SK-N-SH treated with all-trans-retinoic acid at 6 μM for 48 hours (cell line): Measurements from ENCODE around the gene CADM1.

ENCODE experiments used
- ATAC-seq: fragments of 200-7000 bp; cut with Tn5 transposase; 3 replicates; pipeline ENCODE4 v1.9.1; 2020; ENCODE audit warnings: mild to moderate bottlenecking, moderate library complexity
- ARNTL ChIP-seq: fragments of 450-650 bp; formaldehyde crosslinking; IDR thresholded peaks from 2 replicates; pipeline ENCODE4 v1.5.0; 2020; ENCODE audit warnings: low read depth, mild to moderate bottlenecking, moderate library complexity, borderline replicate concordance
- CREB5 ChIP-seq: fragments of 250-450 bp; sonication (Bioruptor Pico); IDR thresholded peaks from 2 replicates; pipeline ENCODE4 v1.5.1; 2020; ENCODE audit warnings: low read depth, mild to moderate bottlenecking, moderate library complexity
- CSDC2 ChIP-seq: fragments of 250-450 bp; sonication (Bioruptor Pico); IDR thresholded peaks from 2 replicates; pipeline ENCODE4 v1.5.0; 2020; ENCODE audit warnings: mild to moderate bottlenecking, moderate library complexity
- CSRNP3 ChIP-seq: fragments of 250-450 bp; sonication (Bioruptor Pico); IDR thresholded peaks from 2 replicates; pipeline ENCODE4 v1.5.1; 2021; ENCODE audit warnings: mild to moderate bottlenecking, moderate library complexity
- ESRRG ChIP-seq: fragments of 250-450 bp; sonication (Bioruptor Pico); IDR thresholded peaks from 2 replicates; pipeline ENCODE4 v1.6.1; 2021; ENCODE audit warnings: mild to moderate bottlenecking
- GLIS3 ChIP-seq: fragments of 250-450 bp; sonication (Bioruptor Pico); IDR thresholded peaks from 2 replicates; pipeline ENCODE4 v1.5.0; 2020; ENCODE audit warnings: mild to moderate bottlenecking, moderate library complexity
- ISL1 ChIP-seq: fragments of 250-450 bp; sonication (Bioruptor Pico); IDR thresholded peaks from 2 replicates; pipeline ENCODE4 v2.1.2; 2022; ENCODE audit warnings: mild to moderate bottlenecking, moderate library complexity
- OSR1 ChIP-seq: fragments of 250-450 bp; sonication (Bioruptor Pico); IDR thresholded peaks from 2 replicates; pipeline ENCODE4 v1.8.0; 2022; ENCODE audit warnings: moderate library complexity, mild to moderate bottlenecking, inconsistent platforms
- PATZ1 ChIP-seq: fragments of 250-450 bp; sonication (Bioruptor Pico); IDR thresholded peaks from 2 replicates; pipeline ENCODE4 v1.8.0; 2020; ENCODE audit warnings: mild to moderate bottlenecking, moderate library complexity, borderline replicate concordance
- POU6F1 ChIP-seq: fragments of 250-450 bp; sonication (Bioruptor Pico); IDR thresholded peaks from 2 replicates; pipeline ENCODE4 v1.8.0; 2021; ENCODE audit warnings: low read depth, mild to moderate bottlenecking, moderate library complexity, borderline replicate concordance
- PPARA ChIP-seq: fragments of 250-450 bp; sonication (Bioruptor Pico); IDR thresholded peaks from 2 replicates; pipeline ENCODE4 v1.5.0; 2020; ENCODE audit warnings: mild to moderate bottlenecking, borderline replicate concordance
- SNAI2 ChIP-seq: fragments of 250-450 bp; sonication (Bioruptor Pico); IDR thresholded peaks from 2 replicates; pipeline ENCODE4 v1.5.0; 2020; ENCODE audit warnings: mild to moderate bottlenecking, moderate library complexity
- TCF4 ChIP-seq: fragments of 250-450 bp; sonication (Bioruptor Pico); IDR thresholded peaks from 2 replicates; pipeline ENCODE4 v1.8.0; 2021; ENCODE audit warnings: mild to moderate bottlenecking, moderate library complexity, borderline replicate concordance
- TOX ChIP-seq: fragments of 250-450 bp; sonication (Bioruptor Pico); IDR thresholded peaks from 2 replicates; pipeline ENCODE4 v1.8.0; 2021; ENCODE audit warnings: mild to moderate bottlenecking, moderate library complexity, borderline replicate concordance
- TSHZ2 ChIP-seq: fragments of 250-450 bp; sonication (Bioruptor Pico); IDR thresholded peaks from 2 replicates; pipeline ENCODE4 v1.5.0; 2020; ENCODE audit warnings: mild to moderate bottlenecking, moderate library complexity
- ZC3H10 ChIP-seq: fragments of 250-450 bp; sonication (Bioruptor Pico); IDR thresholded peaks from 2 replicates; pipeline ENCODE4 v1.5.1; 2021; ENCODE audit warnings: mild to moderate bottlenecking, moderate library complexity
- ZNF70 ChIP-seq: fragments of 450-650 bp; formaldehyde crosslinking; IDR thresholded peaks from 2 replicates; pipeline ENCODE4 v1.5.0; 2020; ENCODE audit warnings: mild to moderate bottlenecking, moderate library complexity
- ZNF8 ChIP-seq: fragments of 450-650 bp; formaldehyde crosslinking; IDR thresholded peaks from 2 replicates; pipeline ENCODE4 v1.5.0; 2020; ENCODE audit warnings: mild to moderate bottlenecking, moderate library complexity

CADM1 gene

GRCh38 chr11:115220911-115221310 lies 283.3 kb downstream of the CADM1 start:
- ATAC-seq: no peak
- no peak for TF ChIP-seq CREB5 (CRISPR knock-in tag)
- no peak for TF ChIP-seq PPARA (CRISPR knock-in tag)
- TF ChIP-seq CSRNP3 (CRISPR knock-in tag): no peak
- TF ChIP-seq CSDC2 (CRISPR knock-in tag): no peak
- TF ChIP-seq SNAI2 (CRISPR knock-in tag): no peak
- TF ChIP-seq ZNF8: no peak
- TF ChIP-seq ESRRG: no peak
- TF ChIP-seq TOX (CRISPR knock-in tag): no peak
- no peak for TF ChIP-seq ISL1
- no peak for TF ChIP-seq POU6F1 (CRISPR knock-in tag)
- TF ChIP-seq ZNF70 (CRISPR knock-in tag): no peak
- TF ChIP-seq TCF4: no peak

- TF ChIP-seq ZNF70 (CRISPR knock-in tag) (no peak), TSHZ2 (CRISPR knock-in tag) (no peak), ESRRG (no peak), POU6F1 (CRISPR knock-in tag) (no peak), CSRNP3 (CRISPR knock-in tag) (no peak), ZNF8 (no peak), PATZ1 (CRISPR knock-in tag) (no peak), ARNTL (CRISPR knock-in tag) (no peak), PPARA (CRISPR knock-in tag) (no peak), ZC3H10 (no peak), OSR1 (CRISPR knock-in tag) (no peak), GLIS3 (CRISPR knock-in tag) (no peak), TCF4 (no peak)
- ATAC-seq: no peak
Measured at GRCh38 chr11:115220423-115220822, 283.8 kb downstream of the CADM1 start.
